ENCODE measurements around the gene AKR1D1. TPM values are rescaled to one million over a fixed set of nuclear protein-coding genes. Genes with fewer than 3 reads are reported as not detected.

The AKR1D1 gene
- total and polyA plus RNA-seq, 2 donors (not counting 1 experiment from before 2014, with no cell fraction given): not detected

DNA sequence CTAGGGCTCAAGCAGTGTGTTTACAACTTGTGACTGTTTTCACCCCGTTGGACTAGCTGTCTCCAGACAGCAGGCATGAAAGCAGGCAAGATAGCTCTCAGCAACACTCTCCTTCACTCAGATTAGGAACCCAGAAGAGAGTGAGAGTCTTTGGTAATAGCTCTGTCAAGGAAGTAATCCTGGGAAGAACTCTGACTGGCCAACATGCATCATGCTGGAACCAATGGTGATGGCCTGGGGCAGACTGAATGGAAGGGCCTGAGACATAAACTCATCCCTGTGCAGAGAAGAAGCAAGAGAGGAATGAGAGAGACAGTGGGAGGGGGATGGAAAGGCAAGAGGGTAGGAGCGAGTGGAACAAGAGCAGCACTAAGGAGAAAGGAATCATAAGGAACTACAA lies 48.9 kb downstream of the AKR1D1 start:
- H3K27me3 Mint-ChIP-seq: no peaks in the 10 kb centered on the region
- intact Hi-C loops (cut with micrococcal nuclease): no loop called here
- H3K4me3 Mint-ChIP-seq: no peak overlapping the region
- peaks cover 0 to 22% (median 0%) of the 10 kb centered on the region in 3 donors for H3K9me3 ChIP-seq (ENCODE audit: control extremely low read depth in 1 of 3, control insufficient read depth in 2 of 3, insufficient read depth in 1 of 3, low read length in 2 of 3)
- no peak overlapping the region for H2AFZ ChIP-seq (ENCODE audit: insufficient read depth, low read depth, low read length, poor library complexity, severe bottlenecking)
- H3K4me3 ChIP-seq (ENCODE audit: control extremely low read depth in 1 of 5, extremely low read depth in 1 of 5, insufficient read depth in 1 of 5, low read depth in 2 of 5, low read length in 4 of 5): no peak overlapping the region
- H3K27me3 ChIP-seq (replicated peaks in 1 of 4; ENCODE audit: control extremely low read depth in 1 of 4, control insufficient read depth in 3 of 4, insufficient read depth in 4 of 4, low read length in 3 of 4): no peaks in the 10 kb centered on the region
- ChIA-PET CTCF (no interaction called here), POLR2A (no interaction called here)
- TF ChIP-seq, protein P1, sequence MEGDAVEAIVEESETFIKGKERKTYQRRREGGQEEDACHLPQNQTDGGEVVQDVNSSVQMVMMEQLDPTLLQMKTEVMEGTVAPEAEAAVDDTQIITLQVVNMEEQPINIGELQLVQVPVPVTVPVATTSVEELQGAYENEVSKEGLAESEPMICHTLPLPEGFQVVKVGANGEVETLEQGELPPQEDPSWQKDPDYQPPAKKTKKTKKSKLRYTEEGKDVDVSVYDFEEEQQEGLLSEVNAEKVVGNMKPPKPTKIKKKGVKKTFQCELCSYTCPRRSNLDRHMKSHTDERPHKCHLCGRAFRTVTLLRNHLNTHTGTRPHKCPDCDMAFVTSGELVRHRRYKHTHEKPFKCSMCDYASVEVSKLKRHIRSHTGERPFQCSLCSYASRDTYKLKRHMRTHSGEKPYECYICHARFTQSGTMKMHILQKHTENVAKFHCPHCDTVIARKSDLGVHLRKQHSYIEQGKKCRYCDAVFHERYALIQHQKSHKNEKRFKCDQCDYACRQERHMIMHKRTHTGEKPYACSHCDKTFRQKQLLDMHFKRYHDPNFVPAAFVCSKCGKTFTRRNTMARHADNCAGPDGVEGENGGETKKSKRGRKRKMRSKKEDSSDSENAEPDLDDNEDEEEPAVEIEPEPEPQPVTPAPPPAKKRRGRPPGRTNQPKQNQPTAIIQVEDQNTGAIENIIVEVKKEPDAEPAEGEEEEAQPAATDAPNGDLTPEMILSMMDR (IDR thresholded peaks at IDR 0.05): no peak
- TF ChIP-seq EZH2 (IDR thresholded peaks at IDR 0.05; ENCODE audit: borderline replicate concordance, insufficient read depth, low read depth, low read length, poor library complexity, severe bottlenecking): no peak
- no peak overlapping the region for H3K27ac ChIP-seq (ENCODE audit: low read length in 2 of 2)
- H3K9me3 Mint-ChIP-seq (ENCODE audit: insufficient read depth): no peaks in the 10 kb centered on the region
- no peaks in the 10 kb centered on the region for H3K79me2 ChIP-seq (ENCODE audit: control insufficient read depth, insufficient read depth, low read length)
- peaks cover 0 to 9% of the 10 kb centered on the region in 2 donors for H3K4me1 ChIP-seq (ENCODE audit: control insufficient read depth in 2 of 2, insufficient read depth in 2 of 2, low read length in 2 of 2)
- no peak overlapping the region for H3K9ac ChIP-seq (ENCODE audit: low read length)
- H3K4me1 Mint-ChIP-seq: peaks cover 7% of the 10 kb centered on the region
- no peaks in the 10 kb centered on the region for H3K36me3 ChIP-seq (replicated peaks in 1 of 2; ENCODE audit: control extremely low read depth in 1 of 2, control insufficient read depth in 1 of 2, extremely low read depth in 1 of 2, insufficient read depth in 2 of 2, low read length in 1 of 2)
- WGBS (ENCODE audit: insufficient coverage): 80% methylated on average over 1 of the region's 2 CpGs
- DNase-seq: no peak
- H3K4me2 ChIP-seq (replicated peaks; ENCODE audit: low read depth, low read length, poor library complexity, severe bottlenecking): no peak overlapping the region
- no peak for ATAC-seq (ENCODE audit: low read depth)
- no peak overlapping the region for H3K27ac Mint-ChIP-seq
- H4K20me1 ChIP-seq (ENCODE audit: control insufficient read depth, insufficient read depth, low read length, poor library complexity, severe bottlenecking): no peaks in the 10 kb centered on the region

DNA sequence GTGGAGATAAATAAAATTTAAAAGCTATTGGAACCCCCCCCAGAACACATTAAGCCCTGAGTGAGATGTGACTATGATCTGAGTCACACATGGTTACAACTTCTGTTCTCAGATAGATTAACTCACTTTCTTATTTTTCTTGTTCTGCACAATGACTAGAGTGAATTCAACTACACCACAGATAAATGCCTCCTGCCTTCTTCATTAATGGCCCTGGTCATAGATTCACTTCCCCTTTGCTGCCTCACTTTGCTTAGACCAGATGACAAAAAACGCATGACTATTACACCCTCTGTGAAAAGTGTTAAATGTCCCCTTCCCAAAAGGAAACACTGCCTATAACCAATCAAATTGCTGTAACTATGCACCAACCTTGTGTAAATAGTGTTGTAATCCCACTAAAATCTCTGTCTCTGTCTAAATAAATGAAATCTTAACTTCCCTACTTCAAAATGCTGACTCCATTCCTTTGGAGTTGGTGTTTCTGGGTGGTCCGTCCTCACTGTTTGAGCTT lies 49.4 kb downstream of the AKR1D1 start:
- Histone ChIP-seq H3K27ac (ENCODE audit: low read length in 2 of 2) (no peak overlapping the region), H3K27me3 (replicated peaks in 1 of 4; ENCODE audit: control extremely low read depth in 1 of 4, control insufficient read depth in 3 of 4, insufficient read depth in 4 of 4, low read length in 3 of 4) (no peaks in the 10 kb centered on the region), H3K9ac (ENCODE audit: low read length) (no peak overlapping the region), H2AFZ (ENCODE audit: insufficient read depth, low read depth, low read length, poor library complexity, severe bottlenecking) (no peak overlapping the region), H3K36me3 (replicated peaks in 1 of 2; ENCODE audit: control extremely low read depth in 1 of 2, control insufficient read depth in 1 of 2, extremely low read depth in 1 of 2, insufficient read depth in 2 of 2, low read length in 1 of 2) (no peaks in the 10 kb centered on the region), H3K9me3 (ENCODE audit: control extremely low read depth in 1 of 3, control insufficient read depth in 2 of 3, insufficient read depth in 1 of 3, low read length in 2 of 3) (peaks cover 0 to 22% (median 0%) of the 10 kb centered on the region in 3 donors), H4K20me1 (ENCODE audit: control insufficient read depth, insufficient read depth, low read length, poor library complexity, severe bottlenecking) (no peaks in the 10 kb centered on the region), H3K79me2 (ENCODE audit: control insufficient read depth, insufficient read depth, low read length) (no peaks in the 10 kb centered on the region), H3K4me1 (ENCODE audit: control insufficient read depth in 2 of 2, insufficient read depth in 2 of 2, low read length in 2 of 2) (peaks cover 0 to 9% of the 10 kb centered on the region in 2 donors), H3K4me3 (ENCODE audit: control extremely low read depth in 1 of 5, extremely low read depth in 1 of 5, insufficient read depth in 1 of 5, low read depth in 2 of 5, low read length in 4 of 5) (no peak overlapping the region), H3K4me2 (replicated peaks; ENCODE audit: low read depth, low read length, poor library complexity, severe bottlenecking) (no peak overlapping the region)
- no peak for TF ChIP-seq EZH2 (IDR thresholded peaks at IDR 0.05; ENCODE audit: borderline replicate concordance, insufficient read depth, low read depth, low read length, poor library complexity, severe bottlenecking)
- TF ChIP-seq, protein P1 (IDR thresholded peaks at IDR 0.05): no peak
- DNase-seq (peak; percentile 45), ATAC-seq (ENCODE audit: low read depth) (peak; percentile 36)
- intact Hi-C loops (cut with micrococcal nuclease): no loop called here
- no peak overlapping the region for H3K27ac Mint-ChIP-seq
- H3K27me3 Mint-ChIP-seq: no peaks in the 10 kb centered on the region
- ChIA-PET POLR2A (no interaction called here), CTCF (no interaction called here)
- no peak overlapping the region for H3K4me3 Mint-ChIP-seq
- no CpG with 5 or more reads among the region's 2 CpGs for WGBS (ENCODE audit: insufficient coverage)
- H3K9me3 Mint-ChIP-seq (ENCODE audit: insufficient read depth): no peaks in the 10 kb centered on the region
- H3K4me1 Mint-ChIP-seq: peaks cover 7% of the 10 kb centered on the region

Measured in B cell (primary cell).